RWPE1 (cell line): Measurements from ENCODE around the gene CAGE1.

Source experiments
- CTCF ChIA-PET: fragments of 350-600 bp; sonication (Branson Sonifier 250); formaldehyde crosslinking; extraction: SDS; loops from one replicate; lab custom pipeline; 2021; lab: Yijun Ruan, JAX
- POLR2A ChIA-PET: fragments of 400-600 bp; formaldehyde crosslinking; extraction: SDS; loops from one replicate; lab custom pipeline; 2020; ENCODE audit warnings: antibody characterized with exemption; ENCODE audit not compliant: low non-redundant PET; lab: Yijun Ruan, JAX
- DNase-seq: peaks from one replicate; pipeline ENCODE4 v3.0.0; 2012; ENCODE audit warnings: low spot score
- H3K27ac ChIP-seq: fragments of 450-650 bp; 2 replicates; pipeline ENCODE4 v1.5.1; 2017
- CTCF ChIP-seq: fragments of 450-650 bp; conservative IDR thresholded peaks from 2 replicates; pipeline ENCODE4 v1.5.1; 2017; ENCODE audit warnings: low read depth, mild to moderate bottlenecking

CAGE1 gene

GRCh38 chr6:7309050-7309449 lies 80.5 kb downstream of the CAGE1 start:
- H3K27ac ChIP-seq = no peak overlapping the region
- TF ChIP-seq CTCF = no peak
- CTCF ChIA-PET = interaction anchor here (0.6 to 0.7 kb wide), 2 partner anchors 17 to 33 kb away, joined by 3 to 5 read pairs; no protein-coding TSS in a partner anchor
- POLR2A ChIA-PET = no interaction called here
- DNase-seq = no peak

GRCh38 chr6:7307533-7307932 lies 82.0 kb downstream of the CAGE1 start:
- no peak for TF ChIP-seq CTCF
- ChIA-PET POLR2A (no interaction called here), CTCF (no interaction called here)
- H3K27ac ChIP-seq = no peak overlapping the region
- DNase-seq = no peak

GRCh38 chr6:7304821-7305220 lies 84.7 kb downstream of the CAGE1 start:
- no peak for DNase-seq
- POLR2A ChIA-PET = no interaction called here
- no peak for TF ChIP-seq CTCF
- CTCF ChIA-PET = no interaction called here
- H3K27ac ChIP-seq = no peak overlapping the region

- no peak overlapping the region for H3K27ac ChIP-seq
- CTCF ChIA-PET = no interaction called here
- POLR2A ChIA-PET = no interaction called here
- TF ChIP-seq CTCF = no peak
- no peak for DNase-seq
These were observed 87.8 kb downstream of the CAGE1 start for GRCh38 chr6:7301702-7302101.

GRCh38 chr6:7300926-7301325 lies 88.6 kb downstream of the CAGE1 start:
- no peak overlapping the region for H3K27ac ChIP-seq
- no peak for DNase-seq
- POLR2A ChIA-PET = no interaction called here
- CTCF ChIA-PET = no interaction called here
- TF ChIP-seq CTCF = no peak

GRCh38 chr6:7298113-7298512 lies 91.4 kb downstream of the CAGE1 start:
- POLR2A ChIA-PET = no interaction called here
- TF ChIP-seq CTCF = no peak

GRCh38 chr6:7296602-7297001 lies 92.9 kb downstream of the CAGE1 start:
- ChIA-PET POLR2A (no interaction called here), CTCF (interaction anchor here (0.8 kb wide), 1 partner anchor 31 kb away, joined by 7 read pairs; no protein-coding TSS in a partner anchor)
- DNase-seq = no peak
- TF ChIP-seq CTCF = no peak
- H3K27ac ChIP-seq = no peak overlapping the region

More at GRCh38 chr6:7298113-7298512, 91.4 kb downstream of the CAGE1 start:
- H3K27ac ChIP-seq = no peak overlapping the region
- CTCF ChIA-PET = no interaction called here
- no peak for DNase-seq
